GM10266 (cell line): ENCODE measurements around the gene DENND1A.

Experiments used
- DNase-seq: peaks from one replicate; pipeline ENCODE4 v3.0.0; 2012; ENCODE audit errors: extremely low spot score
- TF ChIP-seq, protein P1 (sequence below): IDR thresholded peaks from 2 replicates; pipeline ENCODE4 v1.5.1; 2012; ENCODE audit warnings: mild to moderate bottlenecking, low read depth; ENCODE audit not compliant: control insufficient read depth, insufficient read depth; ENCODE audit errors: missing control alignments

Gene DENND1A

DNA sequence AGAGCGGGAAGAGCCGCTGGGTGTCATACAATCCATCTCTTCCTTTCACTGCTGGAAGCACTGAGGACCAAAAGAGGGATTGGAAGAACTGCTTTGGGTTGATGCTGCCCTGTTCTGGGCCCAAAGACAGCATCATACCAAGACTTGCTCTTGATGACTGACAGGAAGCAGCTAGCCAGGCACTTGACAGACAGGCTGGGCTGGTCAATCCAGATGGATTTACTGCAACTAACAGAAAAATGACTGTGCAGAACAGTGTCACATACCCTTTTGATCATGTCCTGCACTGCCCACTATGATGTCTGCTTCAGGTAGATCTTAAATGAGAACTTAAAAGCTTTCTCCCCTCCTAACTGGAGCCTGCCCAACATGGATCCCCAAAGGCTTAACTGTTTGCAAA lies 416.4 kb downstream of the DENND1A start:
- no peak for DNase-seq
- TF ChIP-seq, protein P1, sequence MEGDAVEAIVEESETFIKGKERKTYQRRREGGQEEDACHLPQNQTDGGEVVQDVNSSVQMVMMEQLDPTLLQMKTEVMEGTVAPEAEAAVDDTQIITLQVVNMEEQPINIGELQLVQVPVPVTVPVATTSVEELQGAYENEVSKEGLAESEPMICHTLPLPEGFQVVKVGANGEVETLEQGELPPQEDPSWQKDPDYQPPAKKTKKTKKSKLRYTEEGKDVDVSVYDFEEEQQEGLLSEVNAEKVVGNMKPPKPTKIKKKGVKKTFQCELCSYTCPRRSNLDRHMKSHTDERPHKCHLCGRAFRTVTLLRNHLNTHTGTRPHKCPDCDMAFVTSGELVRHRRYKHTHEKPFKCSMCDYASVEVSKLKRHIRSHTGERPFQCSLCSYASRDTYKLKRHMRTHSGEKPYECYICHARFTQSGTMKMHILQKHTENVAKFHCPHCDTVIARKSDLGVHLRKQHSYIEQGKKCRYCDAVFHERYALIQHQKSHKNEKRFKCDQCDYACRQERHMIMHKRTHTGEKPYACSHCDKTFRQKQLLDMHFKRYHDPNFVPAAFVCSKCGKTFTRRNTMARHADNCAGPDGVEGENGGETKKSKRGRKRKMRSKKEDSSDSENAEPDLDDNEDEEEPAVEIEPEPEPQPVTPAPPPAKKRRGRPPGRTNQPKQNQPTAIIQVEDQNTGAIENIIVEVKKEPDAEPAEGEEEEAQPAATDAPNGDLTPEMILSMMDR: no peak

DNA sequence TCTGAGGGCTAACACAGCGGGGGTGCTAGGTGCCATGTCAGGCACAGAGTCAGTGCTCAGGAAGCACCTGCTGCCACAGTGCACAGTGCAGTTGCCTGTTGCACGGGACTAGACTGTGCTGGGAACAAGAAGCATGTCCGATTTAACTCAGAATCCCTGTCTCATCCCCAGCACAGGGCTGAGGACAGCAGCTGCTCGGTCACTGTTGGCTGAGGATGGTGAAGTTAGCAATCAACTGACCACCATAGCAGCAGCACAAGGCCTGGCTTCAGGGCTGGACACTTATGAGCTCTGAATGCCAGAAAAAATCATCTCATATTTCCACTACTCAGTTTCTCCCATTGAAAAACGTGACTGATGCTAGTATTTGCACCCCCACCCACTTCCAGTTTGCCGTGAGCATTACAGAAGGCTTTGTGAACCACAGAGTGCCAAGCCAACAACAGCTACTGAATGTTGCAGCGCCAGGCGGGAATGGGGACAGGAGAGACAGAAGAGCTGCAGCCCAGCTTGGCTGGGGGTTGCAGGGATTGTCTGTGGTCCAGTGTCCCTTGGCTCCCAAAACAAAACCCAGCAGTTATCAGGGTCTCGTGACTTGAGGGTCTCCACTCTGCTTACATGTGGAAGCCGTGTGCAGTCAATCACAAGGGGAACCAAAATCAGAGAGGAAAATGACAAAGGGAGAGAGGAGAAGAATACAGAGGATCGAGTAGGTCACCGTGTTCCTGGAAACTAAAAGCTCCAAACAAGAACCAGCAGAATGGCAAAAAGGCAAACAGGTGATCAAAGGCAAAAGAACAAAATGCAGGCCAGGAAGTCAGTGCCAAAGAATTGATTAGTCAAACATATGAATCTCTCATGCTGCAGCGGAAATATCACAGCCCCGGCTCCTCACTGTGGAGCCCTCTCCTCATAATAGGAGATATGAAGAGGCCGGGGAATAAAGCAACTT lies 418.3 kb downstream of the DENND1A start:
- TF ChIP-seq, protein P1: no peak

DNA sequence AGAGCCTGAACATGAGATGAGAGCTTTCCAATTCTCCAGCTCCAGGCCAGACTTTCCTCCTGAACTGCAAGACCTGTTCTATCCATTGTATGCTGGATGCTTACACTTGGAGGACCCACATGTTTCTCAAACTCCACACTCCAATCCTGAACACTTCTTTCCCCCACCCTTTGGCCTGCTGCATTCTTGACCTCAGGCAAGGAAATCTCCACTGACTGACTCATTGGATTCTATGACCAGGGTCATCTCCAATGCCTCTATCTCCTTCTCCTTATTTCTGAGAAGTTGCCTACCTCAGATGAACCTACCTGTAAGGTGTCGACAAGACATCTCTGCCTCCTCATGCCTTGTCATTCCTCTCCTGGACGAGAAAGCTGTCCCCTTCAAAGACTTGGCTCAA lies 420.3 kb downstream of the DENND1A start:
- TF ChIP-seq, protein P1: no peak
- DNase-seq: no peak

More for the DNA sequence above, 418.3 kb downstream of the DENND1A start:
- DNase-seq: no peak

DNA sequence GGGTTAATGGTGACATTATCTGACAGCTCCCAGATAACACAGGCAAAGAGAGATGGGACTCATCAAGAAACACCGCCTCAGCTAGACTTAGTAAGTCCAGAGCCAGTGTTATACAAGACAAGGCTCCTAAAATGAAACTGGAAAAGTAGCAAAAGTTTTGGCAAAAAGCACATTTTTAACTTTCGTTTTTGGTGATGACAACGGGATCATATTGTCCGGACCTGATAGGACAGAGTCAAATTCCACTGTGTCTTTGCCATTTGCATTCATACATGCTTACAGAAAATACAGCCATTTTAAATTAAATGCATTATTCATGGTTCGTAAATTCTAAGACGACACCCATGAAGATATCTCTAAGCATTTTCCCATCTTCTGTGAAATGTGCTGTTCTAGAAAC lies 421.9 kb downstream of the DENND1A start:
- DNase-seq: no peak
- TF ChIP-seq, protein P1: no peak

DNA sequence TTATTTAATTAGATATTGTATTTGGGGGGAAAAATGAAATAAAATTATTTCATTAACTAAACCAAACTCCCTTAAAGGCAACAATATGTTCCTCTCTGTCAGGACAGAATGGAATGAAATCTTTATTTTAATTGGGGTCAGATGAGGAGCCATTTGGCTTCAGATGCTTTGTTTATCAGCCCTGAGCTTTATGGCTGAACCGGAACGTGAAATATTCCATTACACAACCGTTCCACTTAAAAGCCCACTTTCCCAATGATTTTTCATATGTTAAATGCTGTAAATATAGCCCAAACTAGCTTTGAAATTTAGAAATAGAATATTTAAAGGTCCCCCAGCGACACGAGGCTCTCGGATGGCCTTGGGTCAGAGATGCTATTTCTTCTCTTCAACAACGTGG lies 424.4 kb downstream of the DENND1A start:
- TF ChIP-seq, protein P1: no peak
- no peak for DNase-seq

DNA sequence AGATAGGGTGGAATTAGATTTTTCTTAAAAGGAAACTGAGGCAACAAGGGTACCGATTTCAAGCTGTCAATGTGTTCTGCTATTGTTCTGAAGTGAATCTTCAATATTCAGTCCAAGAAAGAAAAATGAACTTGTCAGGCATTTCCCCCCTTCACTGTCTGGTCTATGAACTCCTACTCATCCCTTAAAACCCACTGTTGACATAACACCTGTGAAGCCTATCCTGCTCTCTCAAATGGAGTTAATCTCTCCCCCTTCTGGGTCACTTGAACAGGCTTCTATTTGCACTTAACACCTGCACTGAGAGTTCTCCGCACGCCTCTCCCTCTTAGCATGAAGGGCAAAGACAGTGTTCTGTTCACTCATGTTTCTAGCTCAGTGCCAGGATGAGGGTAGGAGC lies 429.6 kb downstream of the DENND1A start:
- DNase-seq: no peak
- TF ChIP-seq, protein P1: no peak

DNA sequence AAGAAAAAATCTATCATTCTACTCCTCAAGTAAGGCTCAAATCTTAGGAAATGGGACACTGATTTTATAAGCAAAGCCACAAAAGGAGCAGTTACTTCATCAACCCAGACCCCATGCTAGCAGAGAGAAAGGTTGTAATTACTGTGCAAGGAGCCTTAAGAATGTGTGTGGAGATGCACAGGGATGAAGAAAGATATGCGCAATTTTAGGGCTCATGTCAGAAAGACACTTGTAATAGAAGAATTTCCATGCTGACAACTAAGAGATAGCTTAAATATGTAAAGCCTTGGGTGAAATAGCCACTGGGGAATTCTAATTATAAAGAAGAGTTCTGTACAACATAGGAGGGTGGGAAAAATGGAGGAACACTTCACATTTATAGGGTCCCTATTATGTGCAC lies 432.1 kb downstream of the DENND1A start:
- TF ChIP-seq, protein P1: no peak
- no peak for DNase-seq
